SU-DHL-6 (cell line): ENCODE data around the gene EVL.

ENCODE experiments used
- EZH2phosphoT487 ChIP-seq: fragments of 200-600 bp; sonication (generic), shearing (Covaris generic); conservative IDR thresholded peaks from 2 replicates; pipeline ENCODE4 v1.6.1; 2018; ENCODE audit warnings: mild to moderate bottlenecking, antibody characterized with exemption, low read length, moderate library complexity, mixed read lengths
- TF ChIP-seq, protein P1 (sequence below): fragments of 200-600 bp; sonication (generic); IDR thresholded peaks from one replicate; pipeline ENCODE4 v1.5.1; 2017; ENCODE audit warnings: antibody characterized with exemption, mild to moderate bottlenecking, low read length, moderate library complexity; ENCODE audit not compliant: insufficient read depth, poor library complexity, severe bottlenecking

DNA sequence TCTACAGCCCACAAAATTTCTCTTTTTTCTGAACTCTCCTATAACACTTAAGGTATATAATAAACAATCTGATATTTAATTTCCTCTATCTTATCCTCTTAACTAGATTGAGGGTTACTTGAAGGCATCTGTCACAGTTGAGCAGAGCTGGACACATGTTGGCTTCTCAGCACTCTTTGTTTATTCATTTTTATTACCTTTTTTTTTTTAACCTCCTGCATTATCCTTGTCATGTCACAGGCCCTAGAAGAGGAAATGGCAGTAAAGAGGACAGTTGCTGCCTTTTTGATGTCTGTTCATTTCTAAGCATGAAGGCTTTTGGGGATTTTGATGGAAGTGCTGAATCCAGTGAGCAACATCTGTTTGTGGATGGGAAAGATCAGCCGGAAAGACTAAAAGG lies 32.5 kb upstream of the EVL start:
- TF ChIP-seq, protein P1, sequence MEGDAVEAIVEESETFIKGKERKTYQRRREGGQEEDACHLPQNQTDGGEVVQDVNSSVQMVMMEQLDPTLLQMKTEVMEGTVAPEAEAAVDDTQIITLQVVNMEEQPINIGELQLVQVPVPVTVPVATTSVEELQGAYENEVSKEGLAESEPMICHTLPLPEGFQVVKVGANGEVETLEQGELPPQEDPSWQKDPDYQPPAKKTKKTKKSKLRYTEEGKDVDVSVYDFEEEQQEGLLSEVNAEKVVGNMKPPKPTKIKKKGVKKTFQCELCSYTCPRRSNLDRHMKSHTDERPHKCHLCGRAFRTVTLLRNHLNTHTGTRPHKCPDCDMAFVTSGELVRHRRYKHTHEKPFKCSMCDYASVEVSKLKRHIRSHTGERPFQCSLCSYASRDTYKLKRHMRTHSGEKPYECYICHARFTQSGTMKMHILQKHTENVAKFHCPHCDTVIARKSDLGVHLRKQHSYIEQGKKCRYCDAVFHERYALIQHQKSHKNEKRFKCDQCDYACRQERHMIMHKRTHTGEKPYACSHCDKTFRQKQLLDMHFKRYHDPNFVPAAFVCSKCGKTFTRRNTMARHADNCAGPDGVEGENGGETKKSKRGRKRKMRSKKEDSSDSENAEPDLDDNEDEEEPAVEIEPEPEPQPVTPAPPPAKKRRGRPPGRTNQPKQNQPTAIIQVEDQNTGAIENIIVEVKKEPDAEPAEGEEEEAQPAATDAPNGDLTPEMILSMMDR: no peak
- no peak for TF ChIP-seq EZH2phosphoT487
